OCI-LY1 (cell line): ENCODE data around the gene TOX2.

Experiments
- EZH2 ChIP-seq: fragments of 200-600 bp; sonication (generic), shearing (Covaris generic); IDR thresholded peaks from 2 replicates; pipeline ENCODE4 v1.8.0; 2017; ENCODE audit warnings: borderline replicate concordance, mixed run types, mild to moderate bottlenecking, antibody characterized with exemption, low read length, moderate library complexity, mixed read lengths
- TF ChIP-seq, protein P1 (sequence below): fragments of 200-600 bp; sonication (generic), shearing (Covaris generic); IDR thresholded peaks from 2 replicates; pipeline ENCODE4 v1.5.1; 2017; ENCODE audit warnings: mild to moderate bottlenecking, antibody characterized with exemption, low read length, moderate library complexity, mixed read lengths

DNA sequence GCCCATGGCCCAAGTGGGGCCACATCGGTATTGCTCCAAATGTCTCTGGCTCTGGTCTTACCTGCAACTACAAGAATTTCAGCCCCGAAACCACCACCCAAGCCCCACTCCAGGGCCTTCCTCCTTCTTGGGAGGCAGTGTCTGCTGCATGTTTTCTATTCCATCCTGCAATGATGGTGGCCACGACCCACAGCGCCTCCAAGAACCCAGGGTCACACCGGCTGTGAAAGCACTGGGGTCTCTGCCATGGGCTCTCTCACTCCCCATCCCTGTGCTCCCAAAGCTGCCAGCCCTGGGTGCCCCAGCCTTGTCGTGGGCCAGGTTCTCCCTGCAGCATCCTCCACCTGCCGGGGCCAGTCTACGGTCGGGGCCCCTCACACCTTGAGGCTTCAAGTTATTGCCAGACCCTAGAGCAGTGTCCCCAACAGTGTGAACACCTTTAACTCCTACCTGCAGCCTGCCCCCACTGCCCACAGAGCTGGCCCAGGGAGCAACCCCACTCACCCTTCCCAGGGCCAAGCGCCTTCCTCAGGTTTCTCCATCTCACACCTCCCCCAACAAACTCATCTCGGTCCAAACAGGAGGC is 157.0 kb downstream of the TOX2 start:
- TF ChIP-seq, protein P1, sequence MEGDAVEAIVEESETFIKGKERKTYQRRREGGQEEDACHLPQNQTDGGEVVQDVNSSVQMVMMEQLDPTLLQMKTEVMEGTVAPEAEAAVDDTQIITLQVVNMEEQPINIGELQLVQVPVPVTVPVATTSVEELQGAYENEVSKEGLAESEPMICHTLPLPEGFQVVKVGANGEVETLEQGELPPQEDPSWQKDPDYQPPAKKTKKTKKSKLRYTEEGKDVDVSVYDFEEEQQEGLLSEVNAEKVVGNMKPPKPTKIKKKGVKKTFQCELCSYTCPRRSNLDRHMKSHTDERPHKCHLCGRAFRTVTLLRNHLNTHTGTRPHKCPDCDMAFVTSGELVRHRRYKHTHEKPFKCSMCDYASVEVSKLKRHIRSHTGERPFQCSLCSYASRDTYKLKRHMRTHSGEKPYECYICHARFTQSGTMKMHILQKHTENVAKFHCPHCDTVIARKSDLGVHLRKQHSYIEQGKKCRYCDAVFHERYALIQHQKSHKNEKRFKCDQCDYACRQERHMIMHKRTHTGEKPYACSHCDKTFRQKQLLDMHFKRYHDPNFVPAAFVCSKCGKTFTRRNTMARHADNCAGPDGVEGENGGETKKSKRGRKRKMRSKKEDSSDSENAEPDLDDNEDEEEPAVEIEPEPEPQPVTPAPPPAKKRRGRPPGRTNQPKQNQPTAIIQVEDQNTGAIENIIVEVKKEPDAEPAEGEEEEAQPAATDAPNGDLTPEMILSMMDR = no peak
- TF ChIP-seq EZH2 = no peak
